ENCODE measurements around the gene GASK1A.

The GASK1A gene

DNA sequence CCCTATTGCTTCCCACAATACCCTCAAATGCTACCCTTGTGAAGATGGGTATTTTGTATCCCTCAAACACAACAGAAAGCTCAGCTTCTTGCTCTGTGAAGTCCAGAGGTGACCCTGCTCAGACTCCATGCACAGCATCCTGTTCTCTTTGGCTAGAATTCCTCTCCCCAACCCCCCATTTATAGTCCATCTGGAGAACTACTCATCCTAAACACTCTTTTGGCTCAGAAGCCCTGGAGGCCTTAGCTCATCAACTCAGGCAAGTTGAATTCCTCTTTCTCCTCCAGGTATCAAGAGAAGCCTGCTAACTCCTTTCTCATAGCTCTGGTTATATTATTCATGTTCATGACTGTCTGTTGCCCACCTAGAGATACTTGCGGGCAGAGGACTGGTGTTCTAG lies 18.3 kb upstream of the GASK1A start:
- POLR2A ChIA-PET: no interaction called here
- Histone ChIP-seq H3K9me3 (ENCODE audit: control insufficient read depth, insufficient read depth, low read depth, low read length) (no peaks in the 10 kb centered on the region), H3K27ac (ENCODE audit: extremely low read depth, low read depth, low read length) (no peak overlapping the region), H3K4me1 (ENCODE audit: control insufficient read depth, insufficient read depth, low read length) (no peaks in the 10 kb centered on the region), H3K4me3 (ENCODE audit: low read depth, low read length) (no peak overlapping the region), H3K36me3 (ENCODE audit: control insufficient read depth in 2 of 2, insufficient read depth in 1 of 2, low read length in 2 of 2) (no peaks in the 10 kb centered on the region)
- TF ChIP-seq MYNN (tag by site-specific recombination; IDR thresholded peaks at IDR 0.05; ENCODE audit: borderline replicate concordance) (no peak), ZNF174 (tag by site-specific recombination; IDR thresholded peaks at IDR 0.05) (no peak), KLF1 (tag by site-specific recombination; IDR thresholded peaks at IDR 0.05) (no peak), RBAK (tag by site-specific recombination; IDR thresholded peaks at IDR 0.05) (no peak), ZNF76 (tag by site-specific recombination; IDR thresholded peaks at IDR 0.05; ENCODE audit: borderline replicate concordance, low read depth) (no peak), ZNF23 (tag by site-specific recombination; IDR thresholded peaks at IDR 0.05; ENCODE audit: borderline replicate concordance) (no peak), ZNF2 (tag by site-specific recombination; IDR thresholded peaks at IDR 0.05) (no peak), ZNF394 (tag by site-specific recombination; IDR thresholded peaks at IDR 0.05; ENCODE audit: borderline replicate concordance) (no peak), ZNF266 (tag by site-specific recombination; IDR thresholded peaks at IDR 0.05; ENCODE audit: low read depth) (no peak), ZNF600 (tag by site-specific recombination; IDR thresholded peaks at IDR 0.05) (no peak), ZNF521 (tag by site-specific recombination; IDR thresholded peaks at IDR 0.05) (no peak)
- TF ChIP-seq, protein P1, sequence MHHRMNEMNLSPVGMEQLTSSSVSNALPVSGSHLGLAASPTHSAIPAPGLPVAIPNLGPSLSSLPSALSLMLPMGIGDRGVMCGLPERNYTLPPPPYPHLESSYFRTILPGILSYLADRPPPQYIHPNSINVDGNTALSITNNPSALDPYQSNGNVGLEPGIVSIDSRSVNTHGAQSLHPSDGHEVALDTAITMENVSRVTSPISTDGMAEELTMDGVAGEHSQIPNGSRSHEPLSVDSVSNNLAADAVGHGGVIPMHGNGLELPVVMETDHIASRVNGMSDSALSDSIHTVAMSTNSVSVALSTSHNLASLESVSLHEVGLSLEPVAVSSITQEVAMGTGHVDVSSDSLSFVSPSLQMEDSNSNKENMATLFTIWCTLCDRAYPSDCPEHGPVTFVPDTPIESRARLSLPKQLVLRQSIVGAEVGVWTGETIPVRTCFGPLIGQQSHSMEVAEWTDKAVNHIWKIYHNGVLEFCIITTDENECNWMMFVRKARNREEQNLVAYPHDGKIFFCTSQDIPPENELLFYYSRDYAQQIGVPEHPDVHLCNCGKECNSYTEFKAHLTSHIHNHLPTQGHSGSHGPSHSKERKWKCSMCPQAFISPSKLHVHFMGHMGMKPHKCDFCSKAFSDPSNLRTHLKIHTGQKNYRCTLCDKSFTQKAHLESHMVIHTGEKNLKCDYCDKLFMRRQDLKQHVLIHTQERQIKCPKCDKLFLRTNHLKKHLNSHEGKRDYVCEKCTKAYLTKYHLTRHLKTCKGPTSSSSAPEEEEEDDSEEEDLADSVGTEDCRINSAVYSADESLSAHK (tag by site-specific recombination; IDR thresholded peaks at IDR 0.05): no peak
- CTCF ChIA-PET: interaction anchor here (0.6 to 3.9 kb wide), 18 partner anchors 10 to 542 kb away, joined by 3 to 74 read pairs (median 6); partner anchors contain the start of gene GASK1A

DNA sequence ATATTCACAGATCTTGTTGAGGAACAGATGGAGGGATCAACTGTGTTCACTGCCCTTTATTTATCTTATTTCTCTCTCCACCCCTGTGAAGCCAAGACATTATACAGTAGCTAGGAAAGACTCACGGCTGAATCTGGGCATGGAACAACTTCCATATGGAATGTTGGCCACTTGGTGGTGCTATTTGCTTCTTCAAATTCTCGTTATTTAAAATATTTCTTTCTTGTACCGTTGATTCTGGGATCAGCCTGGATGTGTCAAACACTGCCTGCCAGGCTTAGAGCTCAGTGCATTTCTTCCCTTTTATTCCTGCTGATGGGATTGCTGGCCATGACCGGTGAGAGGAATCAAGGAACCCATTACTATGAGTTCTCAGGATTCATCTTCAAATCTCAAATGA lies 17.5 kb upstream of the GASK1A start:
- Histone ChIP-seq H3K4me1 (ENCODE audit: control insufficient read depth, insufficient read depth, low read length) (no peaks in the 10 kb centered on the region), H3K4me3 (ENCODE audit: low read depth, low read length) (no peak overlapping the region), H3K36me3 (ENCODE audit: control insufficient read depth in 2 of 2, insufficient read depth in 1 of 2, low read length in 2 of 2) (no peaks in the 10 kb centered on the region), H3K27ac (ENCODE audit: extremely low read depth, low read depth, low read length) (no peak overlapping the region), H3K9me3 (ENCODE audit: control insufficient read depth, insufficient read depth, low read depth, low read length) (no peaks in the 10 kb centered on the region)
- CTCF ChIA-PET: interaction anchor here (0.6 to 3.9 kb wide), 37 partner anchors 8 to 677 kb away, joined by 3 to 74 read pairs (median 4); no protein-coding TSS in a partner anchor
- POLR2A ChIA-PET: no interaction called here
- TF ChIP-seq ZNF654 (tag by site-specific recombination; IDR thresholded peaks at IDR 0.05; ENCODE audit: low read depth): peak; percentile 70
- TF ChIP-seq, protein P2, sequence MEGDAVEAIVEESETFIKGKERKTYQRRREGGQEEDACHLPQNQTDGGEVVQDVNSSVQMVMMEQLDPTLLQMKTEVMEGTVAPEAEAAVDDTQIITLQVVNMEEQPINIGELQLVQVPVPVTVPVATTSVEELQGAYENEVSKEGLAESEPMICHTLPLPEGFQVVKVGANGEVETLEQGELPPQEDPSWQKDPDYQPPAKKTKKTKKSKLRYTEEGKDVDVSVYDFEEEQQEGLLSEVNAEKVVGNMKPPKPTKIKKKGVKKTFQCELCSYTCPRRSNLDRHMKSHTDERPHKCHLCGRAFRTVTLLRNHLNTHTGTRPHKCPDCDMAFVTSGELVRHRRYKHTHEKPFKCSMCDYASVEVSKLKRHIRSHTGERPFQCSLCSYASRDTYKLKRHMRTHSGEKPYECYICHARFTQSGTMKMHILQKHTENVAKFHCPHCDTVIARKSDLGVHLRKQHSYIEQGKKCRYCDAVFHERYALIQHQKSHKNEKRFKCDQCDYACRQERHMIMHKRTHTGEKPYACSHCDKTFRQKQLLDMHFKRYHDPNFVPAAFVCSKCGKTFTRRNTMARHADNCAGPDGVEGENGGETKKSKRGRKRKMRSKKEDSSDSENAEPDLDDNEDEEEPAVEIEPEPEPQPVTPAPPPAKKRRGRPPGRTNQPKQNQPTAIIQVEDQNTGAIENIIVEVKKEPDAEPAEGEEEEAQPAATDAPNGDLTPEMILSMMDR (tag by site-specific recombination; IDR thresholded peaks at IDR 0.05): 0 out of 2 replicates have a peak, but pooled peaks have one; percentile 34
- no peak for TF ChIP-seq GLIS2 (tag by site-specific recombination; IDR thresholded peaks at IDR 0.05)
- peak; percentile 62; the same call in 1 of the 2 replicates for TF ChIP-seq ZBTB17 (tag by site-specific recombination; IDR thresholded peaks at IDR 0.05)

DNA sequence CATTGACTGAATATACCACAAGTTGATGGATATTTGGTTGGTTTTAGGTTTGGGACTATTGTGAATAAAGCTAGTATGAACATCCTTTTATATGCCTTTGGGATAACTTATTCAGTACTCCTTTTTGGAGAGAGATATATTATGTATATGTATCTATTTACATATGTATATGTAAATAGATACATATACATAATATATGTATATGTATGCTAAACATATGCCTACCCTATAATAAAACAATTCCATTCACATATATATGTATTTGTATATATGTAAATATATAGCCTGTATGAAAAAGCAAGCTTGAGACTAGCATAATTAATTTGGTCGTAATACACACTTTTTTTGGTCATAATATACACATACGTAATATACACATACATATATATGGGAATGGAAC lies 15.8 kb upstream of the GASK1A start:
- POLR2A ChIA-PET: no interaction called here
- no peak overlapping the region for H3K4me3 ChIP-seq (ENCODE audit: low read depth, low read length)
- no peak for TF ChIP-seq ZNF548 (tag by site-specific recombination; IDR thresholded peaks at IDR 0.05)
- TF ChIP-seq ZNF223 (tag by site-specific recombination; IDR thresholded peaks at IDR 0.05): no peak
- TF ChIP-seq ZNF510 (tag by site-specific recombination; IDR thresholded peaks at IDR 0.05; ENCODE audit: insufficient replicate concordance): no peak
- TF ChIP-seq, protein P2 (tag by site-specific recombination; IDR thresholded peaks at IDR 0.05): no peak
- TF ChIP-seq ZNF501 (tag by site-specific recombination; IDR thresholded peaks at IDR 0.05): no peak
- TF ChIP-seq SP7 (tag by site-specific recombination; IDR thresholded peaks at IDR 0.05): no peak
- no peak for TF ChIP-seq ZNF19 (tag by site-specific recombination; IDR thresholded peaks at IDR 0.05; ENCODE audit: low read depth)
- TF ChIP-seq, protein P3, sequence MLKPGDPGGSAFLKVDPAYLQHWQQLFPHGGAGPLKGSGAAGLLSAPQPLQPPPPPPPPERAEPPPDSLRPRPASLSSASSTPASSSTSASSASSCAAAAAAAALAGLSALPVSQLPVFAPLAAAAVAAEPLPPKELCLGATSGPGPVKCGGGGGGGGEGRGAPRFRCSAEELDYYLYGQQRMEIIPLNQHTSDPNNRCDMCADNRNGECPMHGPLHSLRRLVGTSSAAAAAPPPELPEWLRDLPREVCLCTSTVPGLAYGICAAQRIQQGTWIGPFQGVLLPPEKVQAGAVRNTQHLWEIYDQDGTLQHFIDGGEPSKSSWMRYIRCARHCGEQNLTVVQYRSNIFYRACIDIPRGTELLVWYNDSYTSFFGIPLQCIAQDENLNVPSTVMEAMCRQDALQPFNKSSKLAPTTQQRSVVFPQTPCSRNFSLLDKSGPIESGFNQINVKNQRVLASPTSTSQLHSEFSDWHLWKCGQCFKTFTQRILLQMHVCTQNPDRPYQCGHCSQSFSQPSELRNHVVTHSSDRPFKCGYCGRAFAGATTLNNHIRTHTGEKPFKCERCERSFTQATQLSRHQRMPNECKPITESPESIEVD (tag by site-specific recombination; IDR thresholded peaks at IDR 0.05): no peak
- no peak for TF ChIP-seq ZNF561 (tag by site-specific recombination; IDR thresholded peaks at IDR 0.05; ENCODE audit: borderline replicate concordance)
- no peak for TF ChIP-seq ZIC2 (tag by site-specific recombination; IDR thresholded peaks at IDR 0.05)

More for the DNA sequence above, 15.8 kb upstream of the GASK1A start:
- CTCF ChIA-PET: interaction anchor here (0.7 to 3.9 kb wide), 4 partner anchors 190 to 540 kb away, joined by 3 to 74 read pairs (median 16); no protein-coding TSS in a partner anchor
- Histone ChIP-seq H3K27ac (ENCODE audit: extremely low read depth, low read depth, low read length) (no peak overlapping the region), H3K4me1 (ENCODE audit: control insufficient read depth, insufficient read depth, low read length) (no peaks in the 10 kb centered on the region), H3K9me3 (ENCODE audit: control insufficient read depth, insufficient read depth, low read depth, low read length) (no peaks in the 10 kb centered on the region), H3K36me3 (ENCODE audit: control insufficient read depth in 2 of 2, insufficient read depth in 1 of 2, low read length in 2 of 2) (no peaks in the 10 kb centered on the region)
